CD14-positive monocyte (primary cell): ENCODE results near the gene LMTK2. TPM values are rescaled to one million over a fixed set of nuclear protein-coding genes. Genes with fewer than 3 reads are reported as not detected.

Source experiments
- DNase-seq, 3 donors: peaks; one replicate each; pipeline ENCODE4 v3.0.0-alpha.2; 2011 to 2022
- H2AFZ ChIP-seq: 2 replicates; pipeline ENCODE4 v1.6.0; 2012; ENCODE audit warnings: mild to moderate bottlenecking, low read depth, low read length, inconsistent platforms; ENCODE audit not compliant: insufficient read depth, poor library complexity, severe bottlenecking
- H3K27ac ChIP-seq, 2 donors: 1 replicate in 1 of 2; 2 replicates in 1 of 2; pipeline ENCODE4 v1.5.1; 2012 to 2013; ENCODE audit warnings: low read length in 2 of 2, control low read depth in 1 of 2, inconsistent platforms in 1 of 2, low read depth in 1 of 2, mild to moderate bottlenecking in 1 of 2
- H3K27me3 ChIP-seq, 2 donors: one replicate each; pipeline versions ENCODE4 v1.6.0 to v1.6.1; 2011 to 2013; ENCODE audit warnings: low read length in 2 of 2; ENCODE audit not compliant: control insufficient read depth in 2 of 2, insufficient read depth in 2 of 2
- H3K36me3 ChIP-seq, 2 donors: replicated peaks in 1 of 2; 1 replicate in 1 of 2; 2 replicates in 1 of 2; pipeline versions ENCODE4 v1.5.1 to v1.6.1; 2012 to 2013; ENCODE audit warnings: low read length in 2 of 2, control low read depth in 1 of 2, inconsistent platforms in 1 of 2, mild to moderate bottlenecking in 1 of 2; ENCODE audit not compliant: insufficient read depth in 2 of 2, control insufficient read depth in 1 of 2
- H3K4me1 ChIP-seq, 2 donors: 1 replicate in 1 of 2; 2 replicates in 1 of 2; pipeline versions ENCODE4 v1.5.1 to v1.6.1; 2012 to 2013; ENCODE audit warnings: low read length in 2 of 2, control low read depth in 1 of 2, inconsistent platforms in 1 of 2, mild to moderate bottlenecking in 1 of 2, moderate library complexity in 1 of 2; ENCODE audit not compliant: insufficient read depth in 2 of 2, control insufficient read depth in 1 of 2
- H3K4me2 ChIP-seq: replicated peaks from 2 replicates; pipeline ENCODE3; 2012; ENCODE audit warnings: low read length, moderate library complexity, mild to moderate bottlenecking; ENCODE audit not compliant: poor library complexity, severe bottlenecking; ENCODE audit errors: extremely low read depth
- H3K4me3 ChIP-seq, 3 experiments: fragments of 200-600 bp in 1 of 3; sonication (generic) in 1 of 3; replicated peaks in 1 of 3; 1 replicate in 2 of 3; 2 replicates in 1 of 3; pipeline ENCODE4 v1.5.1; 2011 to 2013; ENCODE audit warnings: low read length in 3 of 3, mild to moderate bottlenecking in 3 of 3, control low read depth in 2 of 3, low read depth in 2 of 3, inconsistent platforms in 1 of 3, moderate library complexity in 1 of 3
- H3K79me2 ChIP-seq: 2 replicates; pipeline ENCODE4 v1.6.0; 2012; ENCODE audit warnings: mild to moderate bottlenecking, control low read depth, inconsistent platforms, low read length, moderate library complexity; ENCODE audit not compliant: insufficient read depth
- H3K9ac ChIP-seq: 2 replicates; pipeline ENCODE4 v1.6.0; 2017; ENCODE audit warnings: low read length, mild to moderate bottlenecking; ENCODE audit not compliant: insufficient read depth, poor library complexity, severe bottlenecking
- H3K9me3 ChIP-seq, 2 donors: replicated peaks in 1 of 2; 1 replicate in 1 of 2; 2 replicates in 1 of 2; pipeline versions ENCODE4 v1.5.1 to v1.6.1; 2012 to 2013; ENCODE audit warnings: low read length in 2 of 2, control low read depth in 1 of 2; ENCODE audit not compliant: control insufficient read depth in 1 of 2, insufficient read depth in 1 of 2
- H4K20me1 ChIP-seq: 2 replicates; pipeline ENCODE4 v1.6.0; 2012; ENCODE audit warnings: mild to moderate bottlenecking, low read length, control low read depth, moderate library complexity; ENCODE audit not compliant: insufficient read depth
- H3K27ac Mint-ChIP-seq, 7 donors: one replicate each; pipeline ENCODE4 v1.8.0; 2020; ENCODE audit warnings: mild to moderate bottlenecking in 7 of 7, mixed read lengths in 7 of 7, moderate library complexity in 6 of 7, inconsistent platforms in 2 of 7
- H3K27me3 Mint-ChIP-seq, 3 donors: one replicate each; pipeline ENCODE4 v1.8.0; 2021 to 2022; ENCODE audit warnings: low read depth in 3 of 3, mild to moderate bottlenecking in 3 of 3, mixed read lengths in 3 of 3, moderate library complexity in 3 of 3, inconsistent platforms in 1 of 3
- H3K36me3 Mint-ChIP-seq, 2 donors: one replicate each; pipeline ENCODE4 v1.8.0; 2020; ENCODE audit warnings: mixed read lengths in 2 of 2, inconsistent platforms in 1 of 2, mild to moderate bottlenecking in 1 of 2
- H3K4me1 Mint-ChIP-seq: one replicate; pipeline ENCODE4 v1.8.0; 2020; ENCODE audit warnings: mild to moderate bottlenecking, mixed read lengths
- H3K4me3 Mint-ChIP-seq, 2 donors: one replicate each; pipeline ENCODE4 v1.8.0; 2020; ENCODE audit warnings: mild to moderate bottlenecking in 2 of 2, mixed read lengths in 2 of 2, moderate library complexity in 1 of 2
- H3K9me3 Mint-ChIP-seq, 7 donors: one replicate each; pipeline ENCODE4 v1.8.0; 2020 to 2022; ENCODE audit warnings: mixed read lengths in 7 of 7, mild to moderate bottlenecking in 6 of 7, moderate library complexity in 6 of 7, inconsistent platforms in 2 of 7
- CTCF ChIP-seq: fragments of 200-600 bp; IDR thresholded peaks from one replicate; pipeline ENCODE4 v1.8.0; 2022; ENCODE audit warnings: antibody characterized with exemption, mild to moderate bottlenecking
- WGBS: methylation state at CpG from one replicate; pipeline ENCODE4 v1.1.5; 2013; ENCODE audit warnings: missing lambda C conversion rate; ENCODE audit not compliant: insufficient coverage; 5-methylcytosine and 5-hydroxymethylcytosine counted together
- intact Hi-C, 2 donors: fragments of 100-400 bp; cut with micrococcal nuclease; formaldehyde crosslinking; loops; one replicate each; pipeline versions ENCODE4 v1.15.0 to v1.15.1; 2023
- polyA plus RNA-seq, 3 donors: library from polyadenylated mRNA; depleted of rRNA in 1 of 3; unstranded in 2 of 3; stranded (reverse) in 1 of 3; fragments of 300-500 nt in 2 of 3; fragments of >200 nt in 1 of 3; fragmentation: Illumina TruSeq in 2 of 3; gene quantifications; 1 replicate in 2 of 3; 2 replicates in 1 of 3; pipeline ENCODE4 v1.2.3, GENCODE V29; 2012 to 2021

LMTK2 gene
- polyA plus RNA-seq, 3 donors: 1.7 to 9.2 (median 1.8) TPM

GRCh38 chr7:98203261-98203963, 96.8 kb downstream of the LMTK2 start:
- no peak overlapping the region for H3K4me2 ChIP-seq
- H3K9me3 ChIP-seq: peaks cover 0 to 3% of the 10 kb centered on the region in 2 donors
- Mint-ChIP-seq H3K27me3 (peaks cover 12 to 33% (median 18%) of the 10 kb centered on the region in 3 donors), H3K36me3 (peaks cover 71 to 76% of the 10 kb centered on the region in 2 donors), H3K4me3 (peak overlapping the region in 1 of 2 donors; percentile 13), H3K27ac (no peak overlapping the region), H3K9me3 (peaks cover 0 to 11% (median 3%) of the 10 kb centered on the region in 7 donors), H3K4me1 (peaks cover 17% of the 10 kb centered on the region)
- H3K9ac ChIP-seq: no peak overlapping the region
- H3K79me2 ChIP-seq: no peaks in the 10 kb centered on the region
- TF ChIP-seq CTCF: no peak
- WGBS: 92% methylated on average over 20 of the region's 28 CpGs
- peaks cover 60% of the 10 kb centered on the region for H4K20me1 ChIP-seq
- no peak overlapping the region for H3K4me3 ChIP-seq
- H3K4me1 ChIP-seq: peaks cover 14% of the 10 kb centered on the region in 2 donors
- peaks cover 0 to 13% of the 10 kb centered on the region in 2 donors for H3K27me3 ChIP-seq
- intact Hi-C loops: no loop called here
- H3K36me3 ChIP-seq: peaks cover 22 to 47% of the 10 kb centered on the region in 2 donors
- DNase-seq: no peak
- H2AFZ ChIP-seq: no peak overlapping the region
- H3K27ac ChIP-seq: no peak overlapping the region

GRCh38 chr7:98203964-98204605, 97.4 kb downstream of the LMTK2 start:
- Histone ChIP-seq H3K79me2 (no peaks in the 10 kb centered on the region), H3K4me1 (peaks cover 14% of the 10 kb centered on the region in 2 donors), H3K36me3 (peaks cover 22 to 47% of the 10 kb centered on the region in 2 donors), H3K27ac (no peak overlapping the region), H2AFZ (no peak overlapping the region), H4K20me1 (peaks cover 55% of the 10 kb centered on the region), H3K4me3 (no peak overlapping the region), H3K4me2 (no peak overlapping the region), H3K9ac (no peak overlapping the region), H3K27me3 (peaks cover 0 to 13% of the 10 kb centered on the region in 2 donors), H3K9me3 (no peaks in the 10 kb centered on the region)
- DNase-seq: no peak
- 100% methylated on average over 7 of the region's 18 CpGs for WGBS
- Mint-ChIP-seq H3K9me3 (peaks cover 0 to 6% (median 0%) of the 10 kb centered on the region in 7 donors), H3K36me3 (peaks cover 70 to 81% of the 10 kb centered on the region in 2 donors), H3K27ac (peak overlapping the region in 1 of 7 donors; percentile 32), H3K4me1 (peaks cover 15% of the 10 kb centered on the region), H3K4me3 (no peak overlapping the region), H3K27me3 (peaks cover 13 to 35% (median 16%) of the 10 kb centered on the region in 3 donors)
- TF ChIP-seq CTCF: no peak
- intact Hi-C loops: no loop called here
